Hepatocyte (in vitro differentiated cells): ENCODE results near the gene C15orf61. TPM values are rescaled to one million over a fixed set of nuclear protein-coding genes. Genes with fewer than 3 reads are reported as not detected.
A peak's percentile ranks its signal among the peaks of the same experiment; 100 is the strongest.

Experiments used
- DNase-seq: peaks from one replicate; pipeline ENCODE4 v3.0.0-alpha.2; 2016; ENCODE audit warnings: low spot score
- H2AFZ ChIP-seq: fragments of 200-600 bp; sonication (generic); 2 replicates; pipeline ENCODE4 v1.6.0; 2016; ENCODE audit warnings: antibody characterized with exemption, mild to moderate bottlenecking
- H3K27ac ChIP-seq: fragments of 200-600 bp; sonication (generic); 2 replicates; pipeline ENCODE4 v1.5.1; 2016; ENCODE audit warnings: mild to moderate bottlenecking
- H3K27me3 ChIP-seq: fragments of 200-600 bp; sonication (generic); 2 replicates; pipeline ENCODE4 v1.6.1; 2016
- H3K36me3 ChIP-seq: fragments of 200-600 bp; sonication (generic); replicated peaks from 2 replicates; pipeline ENCODE4 v1.5.1; 2016; ENCODE audit warnings: low read depth; ENCODE audit not compliant: insufficient read depth
- H3K4me1 ChIP-seq: fragments of 200-600 bp; sonication (generic); 2 replicates; pipeline ENCODE4 v1.5.1; 2016; ENCODE audit warnings: mild to moderate bottlenecking, moderate library complexity; ENCODE audit not compliant: insufficient read depth
- H3K4me2 ChIP-seq: fragments of 200-600 bp; sonication (generic); 2 replicates; pipeline ENCODE4 v1.6.0; 2016
- H3K4me3 ChIP-seq: fragments of 200-600 bp; sonication (generic); 2 replicates; pipeline ENCODE4 v1.5.1; 2016; ENCODE audit warnings: mild to moderate bottlenecking
- H3K79me2 ChIP-seq: fragments of 200-600 bp; sonication (generic); 2 replicates; pipeline ENCODE4 v1.6.0; 2017; ENCODE audit warnings: mild to moderate bottlenecking
- H3K9me2 ChIP-seq: fragments of 200-600 bp; sonication (generic); replicated peaks from 2 replicates; pipeline ENCODE4 v1.6.0; 2017; ENCODE audit warnings: mild to moderate bottlenecking; ENCODE audit not compliant: insufficient read depth
- H3K9me3 ChIP-seq: fragments of 200-600 bp; sonication (generic); 2 replicates; pipeline ENCODE4 v1.5.1; 2016; ENCODE audit warnings: low read depth, mild to moderate bottlenecking
- H4K20me1 ChIP-seq: fragments of 200-600 bp; sonication (generic); 2 replicates; pipeline ENCODE4 v1.6.0; 2016; ENCODE audit warnings: mild to moderate bottlenecking; ENCODE audit not compliant: insufficient read depth, poor library complexity, severe bottlenecking
- EZH2 ChIP-seq: fragments of 200-600 bp; sonication (generic); IDR thresholded peaks from 2 replicates; pipeline ENCODE4 v1.6.1; 2016; ENCODE audit warnings: antibody characterized with exemption, mild to moderate bottlenecking, borderline replicate concordance
- EZH2phosphoT487 ChIP-seq: fragments of 200-600 bp; sonication (generic); IDR thresholded peaks from one replicate; pipeline ENCODE4 v1.6.1; 2018; ENCODE audit warnings: antibody characterized with exemption, mild to moderate bottlenecking, low read depth, moderate library complexity; ENCODE audit not compliant: unreplicated experiment, severe bottlenecking
- WGBS: methylation state at CpG from one replicate; pipeline ENCODE4 v1.1.6; 2016; ENCODE audit warnings: low lambda C conversion rate; ENCODE audit errors: missing lambda C conversion rate; 5-methylcytosine and 5-hydroxymethylcytosine counted together
- polyA plus RNA-seq: library from polyadenylated mRNA; unstranded; fragments of >200 nt; fragmentation: Nextera tagmentation; extraction: Ambion mirVana; gene quantifications from 2 replicates; pipeline ENCODE4 v1.2.1, GENCODE V29; 2016
- total RNA-seq: library from RNA; depleted of rRNA; stranded (reverse); fragments of >200 nt; gene quantifications from 2 replicates; pipeline ENCODE4 v1.2.3, GENCODE V29; 2014
- TF ChIP-seq, protein P1 (sequence below): fragments of 200-600 bp; sonication (generic); IDR thresholded peaks from 2 replicates; pipeline ENCODE4 v1.5.1; 2016; ENCODE audit warnings: antibody characterized with exemption, mild to moderate bottlenecking; ENCODE audit not compliant: poor library complexity

C15orf61 gene
- total and polyA plus RNA-seq, 2 experiments from 2014 or later: 7.6 to 8.4 TPM

DNA sequence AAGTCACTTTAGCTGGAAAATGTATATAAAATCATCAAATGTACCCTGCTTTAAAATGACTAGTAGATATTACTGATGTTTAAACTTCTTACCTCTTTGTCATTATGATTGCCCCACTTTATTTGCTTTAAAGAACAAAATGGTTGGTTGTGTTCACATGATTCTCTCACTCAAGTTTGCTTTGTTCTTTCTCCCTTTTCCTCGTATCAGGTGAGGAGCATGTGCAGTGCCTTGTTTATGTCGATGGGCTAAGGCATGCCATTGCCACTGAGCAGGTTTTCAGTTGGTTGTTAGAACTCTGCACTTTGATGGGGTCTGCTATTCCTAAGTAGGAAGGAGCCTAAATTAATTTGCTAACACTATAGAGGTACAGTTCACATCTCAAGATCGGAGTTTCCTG lies 26.9 kb downstream of the C15orf61 start:
- H3K4me1 ChIP-seq: peaks cover 18% of the 10 kb centered on the region
- no peaks in the 10 kb centered on the region for H3K9me3 ChIP-seq
- H3K9me2 ChIP-seq: no peaks in the 10 kb centered on the region
- no peak overlapping the region for H3K4me2 ChIP-seq
- no peak overlapping the region for H3K27ac ChIP-seq
- H3K4me3 ChIP-seq: no peak overlapping the region
- H3K27me3 ChIP-seq: no peaks in the 10 kb centered on the region
- WGBS: 62% methylated on average over 3 of the region's 3 CpGs
- peaks cover 21% of the 10 kb centered on the region for H3K79me2 ChIP-seq
- H4K20me1 ChIP-seq: no peaks in the 10 kb centered on the region
- no peaks in the 10 kb centered on the region for H3K36me3 ChIP-seq
- no peak overlapping the region for H2AFZ ChIP-seq
- DNase-seq: no peak
- TF ChIP-seq EZH2phosphoT487 (no peak), EZH2 (no peak)
- TF ChIP-seq, protein P1, sequence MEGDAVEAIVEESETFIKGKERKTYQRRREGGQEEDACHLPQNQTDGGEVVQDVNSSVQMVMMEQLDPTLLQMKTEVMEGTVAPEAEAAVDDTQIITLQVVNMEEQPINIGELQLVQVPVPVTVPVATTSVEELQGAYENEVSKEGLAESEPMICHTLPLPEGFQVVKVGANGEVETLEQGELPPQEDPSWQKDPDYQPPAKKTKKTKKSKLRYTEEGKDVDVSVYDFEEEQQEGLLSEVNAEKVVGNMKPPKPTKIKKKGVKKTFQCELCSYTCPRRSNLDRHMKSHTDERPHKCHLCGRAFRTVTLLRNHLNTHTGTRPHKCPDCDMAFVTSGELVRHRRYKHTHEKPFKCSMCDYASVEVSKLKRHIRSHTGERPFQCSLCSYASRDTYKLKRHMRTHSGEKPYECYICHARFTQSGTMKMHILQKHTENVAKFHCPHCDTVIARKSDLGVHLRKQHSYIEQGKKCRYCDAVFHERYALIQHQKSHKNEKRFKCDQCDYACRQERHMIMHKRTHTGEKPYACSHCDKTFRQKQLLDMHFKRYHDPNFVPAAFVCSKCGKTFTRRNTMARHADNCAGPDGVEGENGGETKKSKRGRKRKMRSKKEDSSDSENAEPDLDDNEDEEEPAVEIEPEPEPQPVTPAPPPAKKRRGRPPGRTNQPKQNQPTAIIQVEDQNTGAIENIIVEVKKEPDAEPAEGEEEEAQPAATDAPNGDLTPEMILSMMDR: no peak

DNA sequence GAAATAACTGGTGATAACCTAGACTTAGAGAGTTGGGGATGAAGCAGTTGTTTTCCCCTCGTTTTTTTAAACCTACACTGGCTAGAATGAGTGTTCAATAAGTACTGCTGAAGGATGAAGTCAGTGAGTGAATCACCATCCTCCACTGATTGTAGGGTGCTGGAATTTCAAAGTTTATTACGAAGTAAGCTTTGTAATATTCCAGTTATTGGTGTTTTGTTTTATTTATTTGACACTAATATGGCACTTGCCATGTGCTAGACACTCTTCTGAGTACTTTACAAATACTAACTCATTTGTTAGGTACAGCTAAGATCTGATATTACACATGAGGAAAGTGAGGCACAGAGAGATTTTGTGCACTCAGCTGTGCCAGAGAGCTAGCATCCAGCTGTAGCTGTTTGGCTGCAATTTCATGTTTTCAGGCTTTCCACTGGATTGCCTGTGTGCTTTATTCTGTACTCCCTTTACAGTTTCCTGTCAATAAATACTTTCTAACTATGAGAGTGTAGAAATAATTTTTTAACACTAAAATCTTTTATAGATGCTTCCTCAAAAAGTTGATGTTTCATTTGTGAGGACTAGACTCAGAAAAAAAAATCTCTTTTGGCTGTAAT lies 27.4 kb downstream of the C15orf61 start:
- TF ChIP-seq, protein P1: no peak
- TF ChIP-seq EZH2phosphoT487: no peak
- no peak for TF ChIP-seq EZH2
- no peak for DNase-seq
- 56% methylated on average over 2 of the region's 2 CpGs for WGBS
- H3K4me3 ChIP-seq: no peak overlapping the region
- H3K9me2 ChIP-seq: no peaks in the 10 kb centered on the region
- H3K9me3 ChIP-seq: no peaks in the 10 kb centered on the region
- H3K27me3 ChIP-seq: no peaks in the 10 kb centered on the region
- peaks cover 18% of the 10 kb centered on the region for H3K4me1 ChIP-seq
- H2AFZ ChIP-seq: no peak overlapping the region
- H3K36me3 ChIP-seq: no peaks in the 10 kb centered on the region
- no peaks in the 10 kb centered on the region for H4K20me1 ChIP-seq
- H3K79me2 ChIP-seq: peaks cover 18% of the 10 kb centered on the region
- H3K27ac ChIP-seq: peak overlapping the region; percentile 0
- H3K4me2 ChIP-seq: peak overlapping the region; percentile 18

DNA sequence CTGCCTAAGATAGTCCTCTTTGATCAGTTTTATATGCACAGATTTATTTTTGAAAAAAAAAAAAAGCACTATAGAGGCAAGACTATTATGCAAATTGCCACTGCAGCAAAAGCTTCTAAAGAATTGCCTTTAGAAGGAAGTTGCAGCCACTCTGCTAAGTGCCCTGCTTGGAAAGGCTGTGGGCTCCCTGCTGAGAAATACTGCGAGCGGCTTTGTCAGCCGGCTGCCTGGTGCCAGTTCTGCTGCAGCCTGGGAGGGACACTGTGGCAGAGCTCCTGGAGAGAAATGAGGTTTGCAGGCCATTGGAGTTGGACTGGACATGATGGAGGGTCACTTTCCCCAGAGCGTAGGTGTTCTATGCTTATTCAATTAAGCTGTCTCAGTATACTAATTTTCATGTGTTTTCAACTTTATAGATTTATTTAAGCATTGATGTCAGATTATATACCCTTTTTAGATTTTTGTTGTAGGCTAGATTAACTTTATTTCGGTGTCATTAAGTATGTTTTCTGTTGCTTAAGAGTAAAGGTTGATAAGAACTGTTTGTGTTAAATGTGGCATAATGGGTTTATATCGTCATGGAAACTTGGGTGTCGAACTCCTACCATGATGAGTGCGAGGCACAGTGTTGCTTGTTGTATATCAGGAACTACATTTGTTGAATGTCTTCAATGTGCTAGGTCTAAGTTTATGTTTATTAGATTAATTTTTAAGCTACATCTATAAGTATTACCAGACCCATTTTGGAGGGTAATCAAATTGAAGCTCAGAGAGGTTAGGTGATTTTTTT lies 28.1 kb downstream of the C15orf61 start:
- H3K9me3 ChIP-seq: no peaks in the 10 kb centered on the region
- H3K36me3 ChIP-seq: no peaks in the 10 kb centered on the region
- H3K27ac ChIP-seq: peak overlapping the region; percentile 46
- no peaks in the 10 kb centered on the region for H3K27me3 ChIP-seq
- H3K79me2 ChIP-seq: peaks cover 11% of the 10 kb centered on the region
- no peaks in the 10 kb centered on the region for H3K9me2 ChIP-seq
- H2AFZ ChIP-seq: no peak overlapping the region
- H3K4me3 ChIP-seq: no peak overlapping the region
- WGBS: 64% methylated on average over 8 of the region's 8 CpGs
- peak; percentile 17 for DNase-seq
- TF ChIP-seq EZH2 (no peak), EZH2phosphoT487 (no peak)
- TF ChIP-seq, protein P1: no peak
- peak overlapping the region; percentile 38 for H3K4me2 ChIP-seq
- H3K4me1 ChIP-seq: peaks cover 18% of the 10 kb centered on the region
- H4K20me1 ChIP-seq: no peaks in the 10 kb centered on the region
